K562 (cell line): ENCODE measurements around the gene SLC22A4. TPM values are rescaled to one million over a fixed set of nuclear protein-coding genes. Genes with fewer than 3 reads are reported as not detected.

Source experiments
- E4F1 ChIP-seq: fragments of 250-450 bp; sonication (Bioruptor Pico); IDR thresholded peaks from 2 replicates; pipeline ENCODE4 v1.5.0; 2021; ENCODE audit warnings: mild to moderate bottlenecking, borderline replicate concordance
- KDM1A ChIP-seq, 2 experiments: fragments of 450-650 bp; IDR thresholded peaks; 2 replicates each; pipeline ENCODE4 v1.6.1; 2016; ENCODE audit warnings: mild to moderate bottlenecking in 2 of 2
- NR3C1 ChIP-seq: sonication (generic); formaldehyde crosslinking; IDR thresholded peaks from 2 replicates; pipeline ENCODE4 v1.8.1; 2022; ENCODE audit warnings: missing genetic modification reagents
- STAT5A ChIP-seq: IDR thresholded peaks from 2 replicates; pipeline ENCODE4 v1.6.1; 2012; ENCODE audit warnings: low read length, inconsistent platforms, borderline replicate concordance
- TEAD4 ChIP-seq, 2 experiments: sonication (generic) in 1 of 2; formaldehyde crosslinking in 1 of 2; IDR thresholded peaks; 2 replicates each; pipeline versions ENCODE4 v1.6.1 to v1.8.0; 2012 to 2022; ENCODE audit warnings: borderline replicate concordance in 1 of 2, inconsistent platforms in 1 of 2, low read length in 1 of 2, mild to moderate bottlenecking in 1 of 2, missing genetic modification reagents in 1 of 2
- ZNF518B ChIP-seq: fragments of 250-450 bp; sonication (Bioruptor Pico); IDR thresholded peaks from 2 replicates; pipeline ENCODE4 v1.5.0; 2021; ENCODE audit warnings: mild to moderate bottlenecking, moderate library complexity
- polyA plus RNA-seq, 8 experiments: library from polyadenylated mRNA; depleted of rRNA in 4 of 8; stranded (reverse) in 5 of 8; unstranded in 3 of 8; fragments of >200 nt; fragmentation: Nextera tagmentation in 2 of 8; fragmentation: Illumina TruSeq in 1 of 8; extraction: Ambion mirVana in 2 of 8; extraction: Trizol in 1 of 8; gene quantifications; 2 replicates each; pipeline versions ENCODE4 v1.2.1 to v1.2.3, GENCODE V29; 2011 to 2014; ENCODE audit warnings: inconsistent platforms in 1 of 8, missing spikeins in 1 of 8
- total RNA-seq, 7 experiments: library from RNA; depleted of rRNA in 6 of 7; stranded (reverse); fragments of >200 nt in 6 of 7; fragmentation: Illumina TruSeq in 2 of 7; extraction: Trizol in 2 of 7; gene quantifications; 2 replicates each; pipeline versions ENCODE4 v1.2.1 to v1.2.3, GENCODE V29; 2011 to 2021; ENCODE audit warnings: low replicate concordance in 1 of 7

SLC22A4 gene
- total and polyA plus RNA-seq, 9 of the 15 experiments (the other 6 are each of a cell fraction or from before 2014, with no cell fraction given): 2.7 to 9.5 (median 6.2) TPM

- TF ChIP-seq NR3C1 (CRISPR knock-in tag) (no peak), KDM1A (IDR thresholded peaks at IDR 0.05) (peak; percentile 81 to 87), E4F1 (CRISPR knock-in tag) (no peak), TEAD4 (IDR thresholded peaks at IDR 0.05; ENCODE audit: low read length) (no peak), TEAD4 (CRISPR knock-in tag; IDR thresholded peaks at IDR 0.05; ENCODE audit: borderline replicate concordance) (no peak), STAT5A (no peak), ZNF518B (CRISPR knock-in tag) (no peak)
Measured at GRCh38 chr5:132303589-132303988, 9.4 kb downstream of the SLC22A4 start (continued).
